ENCODE results near the gene PDHB.

The PDHB gene

GRCh38 chr3:58398669-58399333, 34.8 kb downstream of the PDHB start:
- no peak for DNase-seq

GRCh38 chr3:58394339-58394738, 39.3 kb downstream of the PDHB start:
- DNase-seq, result no peak

GRCh38 chr3:58392181-58392580, 41.5 kb downstream of the PDHB start:
- DNase-seq, result peak; percentile 19

GRCh38 chr3:58391156-58391865, 42.3 kb downstream of the PDHB start:
- DNase-seq, result no peak

- DNase-seq, result peak; percentile 87
Measured at GRCh38 chr3:58388550-58389091, 45.0 kb downstream of the PDHB start.

- DNase-seq, result no peak
Measured at GRCh38 chr3:58387650-58388546, 45.7 kb downstream of the PDHB start.

- DNase-seq, result peak; percentile 90
Measured at GRCh38 chr3:58386626-58387365, 46.8 kb downstream of the PDHB start.

GRCh38 chr3:58384381-58385090, 49.1 kb downstream of the PDHB start:
- peak; percentile 14 for DNase-seq

GRCh38 chr3:58383904-58384303, 49.7 kb downstream of the PDHB start:
- peak; percentile 99 for DNase-seq

GRCh38 chr3:58383476-58383875, 50.2 kb downstream of the PDHB start:
- peak; percentile 31 for DNase-seq

- no peak for DNase-seq
Measured at GRCh38 chr3:58379351-58380073, 54.1 kb downstream of the PDHB start.

- no peak for DNase-seq
Measured at GRCh38 chr3:58377750-58378149, 55.9 kb downstream of the PDHB start.
